ENCODE measurements around the gene PLCL1.

The PLCL1 gene

GRCh38 chr2:197883354-197884032 is 79.1 kb downstream of the PLCL1 start:
- no peaks in the 10 kb centered on the region for H3K27me3 ChIP-seq (replicated peaks)
- peak; percentile 33 for DNase-seq
- in situ Hi-C loops (cut with HindIII; ENCODE audit: low pct_ligation_motif_present, low sequenced_read_pairs), result no loop called here
- TF ChIP-seq, protein P1, sequence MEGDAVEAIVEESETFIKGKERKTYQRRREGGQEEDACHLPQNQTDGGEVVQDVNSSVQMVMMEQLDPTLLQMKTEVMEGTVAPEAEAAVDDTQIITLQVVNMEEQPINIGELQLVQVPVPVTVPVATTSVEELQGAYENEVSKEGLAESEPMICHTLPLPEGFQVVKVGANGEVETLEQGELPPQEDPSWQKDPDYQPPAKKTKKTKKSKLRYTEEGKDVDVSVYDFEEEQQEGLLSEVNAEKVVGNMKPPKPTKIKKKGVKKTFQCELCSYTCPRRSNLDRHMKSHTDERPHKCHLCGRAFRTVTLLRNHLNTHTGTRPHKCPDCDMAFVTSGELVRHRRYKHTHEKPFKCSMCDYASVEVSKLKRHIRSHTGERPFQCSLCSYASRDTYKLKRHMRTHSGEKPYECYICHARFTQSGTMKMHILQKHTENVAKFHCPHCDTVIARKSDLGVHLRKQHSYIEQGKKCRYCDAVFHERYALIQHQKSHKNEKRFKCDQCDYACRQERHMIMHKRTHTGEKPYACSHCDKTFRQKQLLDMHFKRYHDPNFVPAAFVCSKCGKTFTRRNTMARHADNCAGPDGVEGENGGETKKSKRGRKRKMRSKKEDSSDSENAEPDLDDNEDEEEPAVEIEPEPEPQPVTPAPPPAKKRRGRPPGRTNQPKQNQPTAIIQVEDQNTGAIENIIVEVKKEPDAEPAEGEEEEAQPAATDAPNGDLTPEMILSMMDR (IDR thresholded peaks at IDR 0.05; ENCODE audit: low read depth, low read length, missing control alignments), result no peak
- no peak overlapping the region for H3K4me3 ChIP-seq (ENCODE audit: low read depth, low read length)
- H3K36me3 ChIP-seq (replicated peaks), result no peaks in the 10 kb centered on the region
- no peak overlapping the region for H3K27ac ChIP-seq

GRCh38 chr2:197884252-197884651 is 79.9 kb downstream of the PLCL1 start:
- H3K4me3 ChIP-seq (ENCODE audit: low read depth, low read length), result no peak overlapping the region
- TF ChIP-seq, protein P1 (IDR thresholded peaks at IDR 0.05; ENCODE audit: low read depth, low read length, missing control alignments), result no peak
- no peaks in the 10 kb centered on the region for H3K36me3 ChIP-seq (replicated peaks)
- H3K27ac ChIP-seq, result no peak overlapping the region
- no peak for DNase-seq
- in situ Hi-C loops (cut with HindIII; ENCODE audit: low pct_ligation_motif_present, low sequenced_read_pairs), result no loop called here
- no peaks in the 10 kb centered on the region for H3K27me3 ChIP-seq (replicated peaks)

GRCh38 chr2:197885126-197885525 is 80.7 kb downstream of the PLCL1 start:
- Histone ChIP-seq H3K27ac (no peak overlapping the region), H3K4me3 (ENCODE audit: low read depth, low read length) (no peak overlapping the region), H3K36me3 (replicated peaks) (no peaks in the 10 kb centered on the region), H3K27me3 (replicated peaks) (no peaks in the 10 kb centered on the region)
- in situ Hi-C loops (cut with HindIII; ENCODE audit: low pct_ligation_motif_present, low sequenced_read_pairs), result no loop called here
- TF ChIP-seq, protein P1 (IDR thresholded peaks at IDR 0.05; ENCODE audit: low read depth, low read length, missing control alignments), result no peak
- no peak for DNase-seq

DNA sequence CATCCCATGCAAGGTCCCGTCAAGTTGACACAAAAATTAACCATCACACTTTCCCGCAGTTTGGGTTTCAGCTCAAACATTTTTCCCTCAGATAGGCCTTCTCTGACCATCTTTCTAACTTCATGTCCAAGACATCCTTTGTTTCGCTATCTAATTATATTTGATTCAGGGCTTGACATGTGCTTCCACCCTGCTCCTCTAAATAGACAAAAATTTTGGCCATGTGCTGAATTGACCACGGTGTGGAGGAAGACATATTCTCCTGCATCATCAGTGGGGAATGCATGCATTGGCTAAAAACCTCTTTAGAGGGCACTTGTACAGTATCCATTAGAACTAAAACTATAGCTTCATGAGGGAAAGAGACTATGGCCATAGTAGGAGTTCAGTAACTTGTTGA is 81.2 kb downstream of the PLCL1 start:
- TF ChIP-seq, protein P1 (IDR thresholded peaks at IDR 0.05; ENCODE audit: low read depth, low read length, missing control alignments), result no peak
- Histone ChIP-seq H3K27me3 (replicated peaks) (no peaks in the 10 kb centered on the region), H3K4me3 (ENCODE audit: low read depth, low read length) (no peak overlapping the region), H3K36me3 (replicated peaks) (no peaks in the 10 kb centered on the region), H3K27ac (no peak overlapping the region)
- in situ Hi-C loops (cut with HindIII; ENCODE audit: low pct_ligation_motif_present, low sequenced_read_pairs), result no loop called here
- no peak for DNase-seq

- Histone ChIP-seq H3K4me3 (ENCODE audit: low read depth, low read length) (no peak overlapping the region), H3K27me3 (replicated peaks) (no peaks in the 10 kb centered on the region), H3K27ac (no peak overlapping the region), H3K36me3 (replicated peaks) (no peaks in the 10 kb centered on the region)
- TF ChIP-seq, protein P1 (IDR thresholded peaks at IDR 0.05; ENCODE audit: low read depth, low read length, missing control alignments), result no peak
- DNase-seq, result no peak
- in situ Hi-C loops (cut with HindIII; ENCODE audit: low pct_ligation_motif_present, low sequenced_read_pairs), result no loop called here
Observed at GRCh38 chr2:197888321-197888720, 83.9 kb downstream of the PLCL1 start.

DNA sequence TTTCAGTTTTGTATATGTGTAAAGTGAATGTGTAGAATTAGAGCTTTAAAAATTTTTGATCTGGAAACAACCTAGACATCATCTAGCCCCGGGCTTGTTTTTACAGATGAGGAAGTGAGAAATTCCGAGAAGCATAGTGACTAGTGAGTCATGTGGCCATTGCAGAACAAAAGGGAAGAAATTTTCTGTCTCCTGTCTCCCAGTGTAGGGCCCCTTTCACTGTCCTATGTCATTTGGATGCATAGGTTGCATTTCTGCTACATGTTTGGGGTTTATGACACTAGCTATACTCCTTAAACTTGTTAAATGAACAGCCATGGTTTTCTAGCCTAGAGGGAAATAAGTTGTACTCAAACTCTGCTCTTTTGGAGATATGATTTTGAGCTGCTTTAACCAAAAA is 84.6 kb downstream of the PLCL1 start:
- no peaks in the 10 kb centered on the region for H3K27me3 ChIP-seq (replicated peaks)
- in situ Hi-C loops (cut with HindIII; ENCODE audit: low pct_ligation_motif_present, low sequenced_read_pairs), result no loop called here
- TF ChIP-seq, protein P1 (IDR thresholded peaks at IDR 0.05; ENCODE audit: low read depth, low read length, missing control alignments), result no peak
- no peak overlapping the region for H3K27ac ChIP-seq
- no peak overlapping the region for H3K4me3 ChIP-seq (ENCODE audit: low read depth, low read length)
- peak; percentile 55 for DNase-seq
- no peaks in the 10 kb centered on the region for H3K36me3 ChIP-seq (replicated peaks)
